Smooth muscle cell (in vitro differentiated cells): ENCODE data around the gene TMEM18. TPM values are rescaled to one million over a fixed set of nuclear protein-coding genes. Genes with fewer than 3 reads are reported as not detected.
"Not testable (repeated sequence)": the region's sequence is repeated elsewhere in the genome, so short reads cannot be mapped to it uniquely, and the experiment has no call there.

Experiments
- DNase-seq: peaks from one replicate; lab custom pipeline; 2025; ENCODE audit not compliant: unreplicated experiment; lab: John Stamatoyannopoulos, UW
- H2AFZ ChIP-seq: fragments of 200-600 bp; sonication (generic); 2 replicates; pipeline ENCODE4 v1.6.0; 2016; ENCODE audit warnings: antibody characterized with exemption, low read depth, mild to moderate bottlenecking
- H3F3A ChIP-seq: fragments of 200-600 bp; sonication (generic); 2 replicates; pipeline ENCODE4 v1.6.0; 2017; ENCODE audit warnings: antibody characterized with exemption, low read depth
- H3K27ac ChIP-seq: fragments of 200-600 bp; sonication (generic); 2 replicates; pipeline ENCODE4 v1.5.1; 2016; ENCODE audit warnings: low read depth, mild to moderate bottlenecking
- H3K27me3 ChIP-seq: fragments of 200-600 bp; sonication (generic); 2 replicates; pipeline ENCODE4 v1.6.1; 2016; ENCODE audit warnings: low read depth, mild to moderate bottlenecking
- H3K36me3 ChIP-seq: fragments of 200-600 bp; sonication (generic); 2 replicates; pipeline ENCODE4 v1.5.1; 2016; ENCODE audit warnings: low read depth
- H3K4me1 ChIP-seq: fragments of 200-600 bp; sonication (generic); 2 replicates; pipeline ENCODE4 v1.5.1; 2016; ENCODE audit warnings: low read depth
- H3K4me2 ChIP-seq: fragments of 200-600 bp; sonication (generic); 2 replicates; pipeline ENCODE4 v1.6.0; 2016; ENCODE audit warnings: mild to moderate bottlenecking
- H3K4me3 ChIP-seq: fragments of 200-600 bp; sonication (generic); 2 replicates; pipeline ENCODE4 v1.5.1; 2016; ENCODE audit warnings: mild to moderate bottlenecking
- H3K79me2 ChIP-seq: fragments of 200-600 bp; sonication (generic); 2 replicates; pipeline ENCODE4 v1.6.0; 2016; ENCODE audit warnings: low read depth, mild to moderate bottlenecking
- H3K9ac ChIP-seq: fragments of 200-600 bp; sonication (generic); 2 replicates; pipeline ENCODE4 v1.6.0; 2016; ENCODE audit warnings: low read depth
- H3K9me3 ChIP-seq: fragments of 200-600 bp; sonication (generic); replicated peaks from 2 replicates; pipeline ENCODE4 v1.5.1; 2016; ENCODE audit warnings: low read depth
- H4K20me1 ChIP-seq: fragments of 200-600 bp; sonication (generic); 2 replicates; pipeline ENCODE4 v1.6.0; 2016; ENCODE audit warnings: low read depth
- WGBS: methylation state at CpG from one replicate; pipeline ENCODE4 v1.1.7; 2016; ENCODE audit warnings: low lambda C conversion rate; 5-methylcytosine and 5-hydroxymethylcytosine counted together
- polyA plus RNA-seq: library from polyadenylated mRNA; unstranded; fragments of >200 nt; fragmentation: Nextera tagmentation; extraction: Ambion mirVana; gene quantifications from 2 replicates; pipeline ENCODE4 v1.2.1, GENCODE V29; 2016
- total RNA-seq: library from RNA; depleted of rRNA; stranded (reverse); fragments of >200 nt; gene quantifications from 2 replicates; pipeline ENCODE4 v1.2.3, GENCODE V29; 2014
- TF ChIP-seq, protein P1 (sequence below): fragments of 200-600 bp; sonication (generic); IDR thresholded peaks from 2 replicates; pipeline ENCODE4 v1.5.1; 2017; ENCODE audit warnings: borderline replicate concordance, mild to moderate bottlenecking, antibody characterized with exemption; ENCODE audit not compliant: insufficient read depth, poor library complexity, severe bottlenecking

Gene TMEM18
- total and polyA plus RNA-seq, 2 experiments from 2014 or later: 18.3 to 29.1 TPM

DNA sequence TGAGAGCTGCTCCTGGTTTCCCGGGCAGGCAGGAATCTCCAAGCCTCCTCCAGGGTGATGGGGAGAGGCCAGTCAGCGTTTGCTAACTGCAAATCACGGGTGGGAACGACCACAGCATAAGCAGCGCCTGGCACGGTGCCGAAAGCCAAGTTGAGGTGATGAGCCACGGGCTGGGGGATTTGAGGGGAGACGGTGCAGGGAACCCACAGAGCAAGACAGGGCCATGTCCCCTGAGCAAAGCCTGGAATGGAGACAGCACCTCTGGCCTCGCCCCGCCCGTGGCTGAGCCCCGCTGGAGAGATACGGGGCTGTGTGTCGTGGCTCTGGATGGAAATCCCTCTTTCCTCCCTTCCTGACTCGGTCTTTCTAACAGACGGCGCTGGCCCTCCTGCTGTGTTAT is 31.5 kb upstream of the TMEM18 start:
- Histone ChIP-seq H3F3A (no peaks in the 10 kb centered on the region), H3K9ac (no peak overlapping the region), H3K4me2 (no peak overlapping the region), H4K20me1 (no peaks in the 10 kb centered on the region), H3K4me1 (no peaks in the 10 kb centered on the region), H3K27me3 (peaks cover 17% of the 10 kb centered on the region), H3K9me3 (no peaks in the 10 kb centered on the region), H2AFZ (no peak overlapping the region), H3K27ac (no peak overlapping the region), H3K79me2 (no peaks in the 10 kb centered on the region), H3K36me3 (no peaks in the 10 kb centered on the region), H3K4me3 (no peak overlapping the region)
- TF ChIP-seq, protein P1, sequence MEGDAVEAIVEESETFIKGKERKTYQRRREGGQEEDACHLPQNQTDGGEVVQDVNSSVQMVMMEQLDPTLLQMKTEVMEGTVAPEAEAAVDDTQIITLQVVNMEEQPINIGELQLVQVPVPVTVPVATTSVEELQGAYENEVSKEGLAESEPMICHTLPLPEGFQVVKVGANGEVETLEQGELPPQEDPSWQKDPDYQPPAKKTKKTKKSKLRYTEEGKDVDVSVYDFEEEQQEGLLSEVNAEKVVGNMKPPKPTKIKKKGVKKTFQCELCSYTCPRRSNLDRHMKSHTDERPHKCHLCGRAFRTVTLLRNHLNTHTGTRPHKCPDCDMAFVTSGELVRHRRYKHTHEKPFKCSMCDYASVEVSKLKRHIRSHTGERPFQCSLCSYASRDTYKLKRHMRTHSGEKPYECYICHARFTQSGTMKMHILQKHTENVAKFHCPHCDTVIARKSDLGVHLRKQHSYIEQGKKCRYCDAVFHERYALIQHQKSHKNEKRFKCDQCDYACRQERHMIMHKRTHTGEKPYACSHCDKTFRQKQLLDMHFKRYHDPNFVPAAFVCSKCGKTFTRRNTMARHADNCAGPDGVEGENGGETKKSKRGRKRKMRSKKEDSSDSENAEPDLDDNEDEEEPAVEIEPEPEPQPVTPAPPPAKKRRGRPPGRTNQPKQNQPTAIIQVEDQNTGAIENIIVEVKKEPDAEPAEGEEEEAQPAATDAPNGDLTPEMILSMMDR: no peak
- whole genome bisulfite sequencing: 84% methylated on average over 18 of the region's 18 CpGs
- no peak for DNase-seq

DNA sequence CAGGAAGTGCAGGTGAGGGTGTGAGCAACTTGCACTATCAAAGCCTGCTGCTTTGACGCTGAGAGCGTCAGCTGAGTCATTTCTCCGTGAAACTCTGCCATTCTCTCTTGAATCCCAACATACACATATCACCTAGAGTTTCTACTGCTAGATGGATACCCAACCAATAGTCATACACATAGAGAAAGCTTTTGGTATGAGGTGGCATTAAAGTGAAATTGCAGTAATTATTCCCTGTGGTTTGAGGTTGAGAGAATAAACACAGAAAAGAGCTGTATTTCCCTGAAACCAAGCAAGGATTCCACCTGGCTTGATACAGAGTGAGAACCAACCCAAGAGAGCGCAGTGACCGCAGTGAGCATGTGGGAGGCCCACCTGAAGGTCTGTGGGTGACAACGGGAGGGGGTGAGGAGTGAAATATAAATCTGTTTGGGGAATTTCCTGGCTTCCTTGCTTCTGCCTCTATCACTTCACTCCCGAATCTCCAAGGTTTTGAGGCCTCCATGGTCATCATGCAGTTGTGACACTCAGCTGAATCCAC is 28.8 kb upstream of the TMEM18 start:
- Histone ChIP-seq H3K36me3 (no peaks in the 10 kb centered on the region), H3K27me3 (peaks cover under 1% of the 10 kb centered on the region), H3K4me3 (no peak overlapping the region), H3K27ac (no peak overlapping the region), H3F3A (no peaks in the 10 kb centered on the region), H4K20me1 (no peaks in the 10 kb centered on the region), H2AFZ (no peak overlapping the region), H3K9ac (no peak overlapping the region), H3K4me2 (no peak overlapping the region), H3K79me2 (no peaks in the 10 kb centered on the region), H3K4me1 (no peaks in the 10 kb centered on the region), H3K9me3 (no peaks in the 10 kb centered on the region)
- 86% methylated on average over 7 of the region's 7 CpGs for WGBS
- DNase-seq: no peak
- TF ChIP-seq, protein P1: no peak

DNA sequence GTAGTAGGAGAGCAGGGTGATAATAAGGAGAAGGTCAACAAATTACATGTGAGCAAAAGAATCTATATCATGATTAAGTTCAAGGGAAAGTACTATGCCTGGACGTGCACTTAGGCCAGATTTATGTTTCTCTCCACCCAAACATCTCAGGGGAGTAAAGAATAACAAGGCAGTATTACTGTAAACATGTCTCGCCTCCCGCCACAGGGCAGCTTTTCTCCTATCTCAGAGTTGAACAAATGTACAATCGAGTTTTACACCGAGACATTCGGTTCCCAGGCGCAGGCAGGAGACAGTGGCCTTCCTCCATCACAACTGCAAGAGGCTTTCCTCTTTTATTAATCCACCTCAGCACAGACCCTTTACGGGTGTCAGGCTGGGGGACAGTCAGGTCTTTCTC is 25.6 kb upstream of the TMEM18 start:
- not testable (repeated sequence) for H3K4me1 ChIP-seq, H3K36me3 ChIP-seq, H3K79me2 ChIP-seq, H3K4me3 ChIP-seq, H3K27me3 ChIP-seq, H3F3A ChIP-seq, H4K20me1 ChIP-seq, H3K27ac ChIP-seq, H3K9me3 ChIP-seq, DNase-seq, H2AFZ ChIP-seq, H3K9ac ChIP-seq, H3K4me2 ChIP-seq
- 81% methylated on average over 8 of the region's 8 CpGs for WGBS

DNA sequence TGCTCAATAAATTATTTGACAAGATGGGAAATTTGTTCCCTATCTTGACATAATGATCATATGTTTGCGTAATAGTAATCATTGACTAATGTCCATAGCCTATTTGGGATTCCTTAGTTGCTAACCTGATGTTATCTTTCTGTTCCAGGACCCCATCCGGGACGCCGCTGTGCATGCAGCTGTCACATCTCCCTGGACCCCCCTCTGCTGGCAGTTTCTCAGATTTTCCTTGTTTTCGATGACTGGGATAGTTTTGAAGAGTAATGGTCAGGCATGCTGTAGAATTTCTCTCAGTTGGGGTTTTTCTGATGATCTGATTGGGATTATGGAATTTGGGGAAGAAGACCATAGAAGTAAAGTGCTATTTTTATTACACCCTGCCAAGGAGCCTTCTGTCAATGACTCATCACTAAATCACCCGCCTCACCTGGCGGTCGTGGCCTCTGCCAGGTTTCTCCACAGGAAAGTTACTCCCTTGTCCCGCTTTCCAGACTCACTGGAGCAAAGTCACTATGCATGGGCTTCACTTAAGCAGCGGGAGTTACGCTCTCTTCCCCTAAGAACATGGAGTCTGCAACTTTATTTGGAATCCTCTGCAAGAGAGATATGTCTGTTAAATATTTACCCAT is 19.9 kb upstream of the TMEM18 start:
- 84% methylated on average over 11 of the region's 11 CpGs for WGBS
- H2AFZ ChIP-seq: no peak overlapping the region
- no peaks in the 10 kb centered on the region for H4K20me1 ChIP-seq
- no peak overlapping the region for H3K4me3 ChIP-seq
- H3K27me3 ChIP-seq: no peaks in the 10 kb centered on the region
- H3K27ac ChIP-seq: no peak overlapping the region
- H3K9ac ChIP-seq: no peak overlapping the region
- no peaks in the 10 kb centered on the region for H3K9me3 ChIP-seq
- TF ChIP-seq, protein P1: no peak
- H3K36me3 ChIP-seq: no peaks in the 10 kb centered on the region
- H3K4me1 ChIP-seq: no peaks in the 10 kb centered on the region
- H3K79me2 ChIP-seq: no peaks in the 10 kb centered on the region
- no peak overlapping the region for H3K4me2 ChIP-seq
- H3F3A ChIP-seq: no peaks in the 10 kb centered on the region
- DNase-seq: no peak
